Measurements from ENCODE around the gene SLC25A17. TPM values are rescaled to one million over a fixed set of nuclear protein-coding genes. Genes with fewer than 3 reads are reported as not detected.

Gene SLC25A17
- polyA plus RNA-seq, 1 donor (not counting 4 experiments of a cell fraction or from before 2014, with no cell fraction given), result 40.0 TPM

DNA sequence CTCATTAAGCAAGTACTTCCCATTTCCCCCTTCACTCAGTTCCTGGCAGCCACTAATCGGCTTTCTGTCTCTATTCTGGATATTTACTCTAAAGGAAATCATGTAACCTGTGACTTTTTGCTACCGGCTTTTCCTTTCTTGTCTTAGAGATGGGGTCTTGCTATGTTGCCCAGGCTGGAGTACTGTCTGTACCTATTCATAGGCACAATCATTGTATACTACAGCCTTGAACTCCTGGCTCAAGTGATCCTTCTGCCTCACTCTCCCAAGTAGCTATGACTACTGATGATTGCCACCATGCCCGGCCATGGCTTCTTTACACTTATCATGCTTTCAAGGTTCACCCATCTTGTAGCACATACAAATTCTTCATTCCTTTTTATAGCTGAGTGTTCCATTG lies 12.4 kb downstream of the SLC25A17 start:
- FAIRE-seq (no peak), DNase-seq (ENCODE audit: low read depth, low spot score) (no peak)
- no peak overlapping the region for H3K4me2 ChIP-seq (ENCODE audit: control insufficient read depth, extremely low read depth, insufficient read depth, low read depth, low read length)
- H3K36me3 ChIP-seq (ENCODE audit: control insufficient read depth in 2 of 2, extremely low read depth in 1 of 2, insufficient read depth in 2 of 2, low read length in 2 of 2), result peaks cover 0 to 10% of the 10 kb centered on the region in 2 experiments
- peaks cover 38% of the 10 kb centered on the region for H3K79me2 ChIP-seq (ENCODE audit: control insufficient read depth, insufficient read depth, low read length)
- no peaks in the 10 kb centered on the region for H3K9me3 ChIP-seq (ENCODE audit: control insufficient read depth, low read depth, low read length)
- H3K27ac ChIP-seq (ENCODE audit: control insufficient read depth, insufficient read depth, low read length), result no peak overlapping the region
- H2AFZ ChIP-seq (ENCODE audit: control insufficient read depth, low read length), result no peak overlapping the region
- H3K9me1 ChIP-seq (ENCODE audit: control insufficient read depth, extremely low read depth, insufficient read depth, low read length), result no peaks in the 10 kb centered on the region
- dilution Hi-C loops (cut with MboI; ENCODE audit: extremely low pct_ligation_motif_present, low sequenced_read_pairs), result no loop called here
- no peak overlapping the region for H3K4me3 ChIP-seq (ENCODE audit: control insufficient read depth in 2 of 3, extremely low read depth in 1 of 3, insufficient read depth in 2 of 3, low read depth in 1 of 3, low read length in 3 of 3)
- H3K27me3 ChIP-seq (ENCODE audit: control insufficient read depth, extremely low read depth, insufficient read depth, low read length), result no peaks in the 10 kb centered on the region
- peaks cover 7% of the 10 kb centered on the region for H3K4me1 ChIP-seq (ENCODE audit: control insufficient read depth, extremely low read depth, insufficient read depth, low read length)
- TF ChIP-seq EZH2 (IDR thresholded peaks at IDR 0.05; ENCODE audit: low read length) (no peak), CTCF (optimal IDR thresholded peaks at IDR 0.05 in 1 of 3, IDR thresholded peaks at IDR 0.05 in 1 of 3, conservative IDR thresholded peaks at IDR 0.05 in 1 of 3; ENCODE audit: extremely low read depth in 1 of 3, insufficient read depth in 2 of 3, low read length in 3 of 3) (no peak)
- no peak overlapping the region for H3K9ac ChIP-seq (ENCODE audit: control insufficient read depth, extremely low read depth, insufficient read depth, low read length)
- H4K20me1 ChIP-seq (ENCODE audit: control insufficient read depth, extremely low read depth, insufficient read depth, low read length), result no peaks in the 10 kb centered on the region

GRCh38 chr22:40805699-40806203 lies 13.4 kb downstream of the SLC25A17 start:
- FAIRE-seq, result no peak
- peaks cover 7% of the 10 kb centered on the region for H3K4me1 ChIP-seq (ENCODE audit: control insufficient read depth, extremely low read depth, insufficient read depth, low read length)
- H3K9me3 ChIP-seq (ENCODE audit: control insufficient read depth, low read depth, low read length), result no peaks in the 10 kb centered on the region
- dilution Hi-C loops (cut with MboI; ENCODE audit: extremely low pct_ligation_motif_present, low sequenced_read_pairs), result no loop called here
- peaks cover 0 to 10% of the 10 kb centered on the region in 2 experiments for H3K36me3 ChIP-seq (ENCODE audit: control insufficient read depth in 2 of 2, extremely low read depth in 1 of 2, insufficient read depth in 2 of 2, low read length in 2 of 2)
- H3K9ac ChIP-seq (ENCODE audit: control insufficient read depth, extremely low read depth, insufficient read depth, low read length), result no peak overlapping the region
- no peak overlapping the region for H3K27ac ChIP-seq (ENCODE audit: control insufficient read depth, insufficient read depth, low read length)
- DNase-seq (ENCODE audit: low read depth, low spot score), result no peak
- H3K79me2 ChIP-seq (ENCODE audit: control insufficient read depth, insufficient read depth, low read length), result peaks cover 30% of the 10 kb centered on the region
- no peak for TF ChIP-seq CTCF (optimal IDR thresholded peaks at IDR 0.05 in 1 of 3, IDR thresholded peaks at IDR 0.05 in 1 of 3, conservative IDR thresholded peaks at IDR 0.05 in 1 of 3; ENCODE audit: extremely low read depth in 1 of 3, insufficient read depth in 2 of 3, low read length in 3 of 3)
- H3K9me1 ChIP-seq (ENCODE audit: control insufficient read depth, extremely low read depth, insufficient read depth, low read length), result no peaks in the 10 kb centered on the region
- H3K27me3 ChIP-seq (ENCODE audit: control insufficient read depth, extremely low read depth, insufficient read depth, low read length), result no peaks in the 10 kb centered on the region
- no peak overlapping the region for H2AFZ ChIP-seq (ENCODE audit: control insufficient read depth, low read length)
- H3K4me2 ChIP-seq (ENCODE audit: control insufficient read depth, extremely low read depth, insufficient read depth, low read depth, low read length), result no peak overlapping the region
- H3K4me3 ChIP-seq (ENCODE audit: control insufficient read depth in 2 of 3, extremely low read depth in 1 of 3, insufficient read depth in 2 of 3, low read depth in 1 of 3, low read length in 3 of 3), result no peak overlapping the region
- H4K20me1 ChIP-seq (ENCODE audit: control insufficient read depth, extremely low read depth, insufficient read depth, low read length), result no peaks in the 10 kb centered on the region
